ENCODE data around the gene CLDN3. TPM values are rescaled to one million over a fixed set of nuclear protein-coding genes. Genes with fewer than 3 reads are reported as not detected.

CLDN3 gene
- total RNA-seq, 4 donors from 2014 or later = not detected

- no peak for TF ChIP-seq CTCF (IDR thresholded peaks at IDR 0.05; ENCODE audit: low read depth)
Measured at GRCh38 chr7:73762659-73762999, 7.4 kb downstream of the CLDN3 start.

GRCh38 chr7:73761854-73762658, 8.0 kb downstream of the CLDN3 start:
- no peak for TF ChIP-seq CTCF (IDR thresholded peaks at IDR 0.05; ENCODE audit: low read depth)

- no peak for TF ChIP-seq CTCF (IDR thresholded peaks at IDR 0.05; ENCODE audit: low read depth)
Measured at GRCh38 chr7:73758581-73759138, 11.4 kb downstream of the CLDN3 start.

- no peak for TF ChIP-seq CTCF (IDR thresholded peaks at IDR 0.05; ENCODE audit: low read depth)
Measured at GRCh38 chr7:73749931-73750776, 19.9 kb downstream of the CLDN3 start.

DNA sequence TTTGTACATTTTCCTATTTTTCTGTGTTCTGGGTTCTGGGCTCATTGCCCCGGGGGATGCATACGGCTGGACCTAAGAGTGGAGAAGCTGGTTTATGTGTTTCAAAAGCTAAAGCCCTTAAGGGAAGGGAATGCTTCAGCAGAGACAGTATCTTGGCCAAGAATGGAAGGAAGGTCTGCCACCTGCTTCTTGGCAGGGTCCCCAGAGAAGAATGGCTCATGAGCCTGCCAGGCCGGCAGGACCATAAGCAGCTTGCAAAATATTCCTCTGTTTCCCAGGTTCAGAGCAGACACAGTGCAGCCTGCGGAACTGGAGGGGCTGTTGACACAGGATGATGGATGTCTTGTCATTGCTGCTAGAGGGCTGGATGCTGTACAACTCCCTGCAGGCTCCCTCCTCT, 23.7 kb downstream of the CLDN3 start:
- no peak for TF ChIP-seq CTCF (IDR thresholded peaks at IDR 0.05; ENCODE audit: low read depth)

DNA sequence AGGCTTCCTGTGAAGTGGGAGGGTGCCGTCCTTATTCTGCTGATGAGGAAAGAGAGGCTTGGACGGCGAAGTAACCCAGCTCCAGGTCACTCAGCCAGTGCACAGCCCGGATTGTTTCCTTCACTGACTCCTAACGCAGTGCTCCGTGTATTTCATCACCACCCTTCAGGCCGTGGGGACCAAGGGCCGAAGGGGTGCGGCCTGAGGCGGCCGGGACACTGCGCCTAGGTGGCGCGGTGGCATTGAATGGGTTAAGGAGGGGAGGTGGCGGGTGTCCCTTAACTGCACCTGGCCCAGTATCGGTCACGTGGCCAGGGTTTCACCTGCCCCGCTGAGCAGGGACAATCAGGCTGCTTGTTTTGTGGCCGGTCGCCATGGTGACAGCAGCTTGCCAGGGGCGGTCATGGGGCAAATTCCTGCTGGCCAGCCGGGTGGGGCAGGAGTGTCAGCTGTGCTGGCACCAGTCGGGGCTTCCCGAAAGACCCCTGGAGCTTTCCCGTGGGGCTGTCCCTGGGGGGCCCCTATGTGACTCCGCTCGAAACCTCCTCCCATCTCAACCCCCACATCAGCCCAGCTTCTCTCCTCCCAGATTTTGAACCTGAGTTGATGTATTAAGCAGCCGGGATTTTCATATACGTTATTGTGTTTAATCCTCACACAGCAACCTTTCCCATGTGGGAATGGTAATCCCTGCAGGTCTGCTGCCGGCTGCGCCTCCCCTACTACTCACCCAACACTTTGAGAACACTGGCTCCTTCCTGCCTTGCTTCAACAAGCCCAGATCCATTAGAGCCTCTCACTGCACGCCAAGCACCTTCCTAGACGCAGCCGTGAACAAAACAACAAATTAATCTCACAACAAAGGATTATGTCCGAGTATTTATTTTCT, 27.1 kb downstream of the CLDN3 start:
- no peak for TF ChIP-seq CTCF (IDR thresholded peaks at IDR 0.05; ENCODE audit: low read depth)

Measured in subcutaneous adipose tissue (tissue), 4 donors.